NCI-H748 treated with DMSO at 0.1 percent for 48 hours (cell line): ENCODE data around the gene FHL3.
"Not testable (repeated sequence)": the region's sequence is repeated elsewhere in the genome, so short reads cannot be mapped to it uniquely, and the experiment has no call there.

Experiments
- DNase-seq: peaks from one replicate; lab custom pipeline; 2025; lab: John Stamatoyannopoulos, UW

The FHL3 gene

GRCh38 chr1:37987679-37988078 lies 17.6 kb downstream of the FHL3 start:
- DNase-seq, result no peak

- no peak for DNase-seq
Observed at GRCh38 chr1:37983546-37983945, 21.8 kb downstream of the FHL3 start.

- DNase-seq, result no peak
Observed at GRCh38 chr1:37978541-37978940, 26.8 kb downstream of the FHL3 start.

GRCh38 chr1:37975083-37975482 lies 30.2 kb downstream of the FHL3 start:
- DNase-seq, result not testable (repeated sequence)

GRCh38 chr1:37974567-37974966 lies 30.7 kb downstream of the FHL3 start:
- no peak for DNase-seq

GRCh38 chr1:37973684-37974083 lies 31.6 kb downstream of the FHL3 start:
- not testable (repeated sequence) for DNase-seq

- no peak for DNase-seq
Observed at GRCh38 chr1:37965301-37965700, 40.0 kb downstream of the FHL3 start.

GRCh38 chr1:37964106-37964505 lies 41.2 kb downstream of the FHL3 start:
- DNase-seq, result not testable (repeated sequence)

- no peak for DNase-seq
Observed at GRCh38 chr1:37958690-37959089, 46.6 kb downstream of the FHL3 start.

- DNase-seq, result no peak
Observed at GRCh38 chr1:37955685-37956084, 49.6 kb downstream of the FHL3 start.

GRCh38 chr1:37954316-37954971 lies 50.9 kb downstream of the FHL3 start:
- DNase-seq, result no peak

GRCh38 chr1:37952738-37953137 lies 52.6 kb downstream of the FHL3 start:
- DNase-seq, result no peak

GRCh38 chr1:37951783-37952624 lies 53.3 kb downstream of the FHL3 start:
- no peak for DNase-seq

GRCh38 chr1:37951041-37951782 lies 54.1 kb downstream of the FHL3 start:
- DNase-seq, result no peak

GRCh38 chr1:37949524-37950152 lies 55.7 kb downstream of the FHL3 start:
- no peak for DNase-seq

GRCh38 chr1:37948841-37949240 lies 56.5 kb downstream of the FHL3 start:
- no peak for DNase-seq

GRCh38 chr1:37948166-37948565 lies 57.1 kb downstream of the FHL3 start:
- DNase-seq, result no peak

- no peak for DNase-seq
Observed at GRCh38 chr1:37947364-37947763, 58.0 kb downstream of the FHL3 start.
